GM18519 (cell line): ENCODE results near the gene CELA2A.
"Not testable (repeated sequence)": the region's sequence is repeated elsewhere in the genome, so short reads cannot be mapped to it uniquely, and the experiment has no call there.

Source experiments
- ATAC-seq: cut with Tn5 transposase; IDR thresholded peaks from one replicate; pipeline ENCODE4 v1.9.1; 2021; ENCODE audit warnings: mild to moderate bottlenecking, moderate library complexity; ENCODE audit not compliant: unreplicated experiment, low FRiP score

The CELA2A gene

DNA sequence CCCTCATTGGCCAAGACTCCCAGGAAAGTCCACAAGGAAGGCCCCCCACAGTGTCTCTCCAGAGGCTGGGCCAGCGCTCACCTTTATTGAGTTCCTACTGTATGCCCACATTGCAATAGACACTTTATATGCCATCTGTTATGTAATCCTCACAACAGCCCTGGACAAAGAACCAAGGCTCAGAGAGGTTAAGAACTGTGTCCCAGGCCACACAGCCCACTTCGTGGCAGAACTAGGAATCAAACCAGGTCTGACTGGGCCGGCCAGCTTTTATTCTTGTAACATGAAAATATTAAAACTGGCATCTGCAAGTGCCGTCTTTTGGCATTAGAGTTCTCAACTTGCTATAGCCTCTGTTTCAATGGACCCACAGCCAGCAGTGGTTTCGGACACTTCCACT lies 13.8 kb upstream of the CELA2A start:
- no peak for ATAC-seq

DNA sequence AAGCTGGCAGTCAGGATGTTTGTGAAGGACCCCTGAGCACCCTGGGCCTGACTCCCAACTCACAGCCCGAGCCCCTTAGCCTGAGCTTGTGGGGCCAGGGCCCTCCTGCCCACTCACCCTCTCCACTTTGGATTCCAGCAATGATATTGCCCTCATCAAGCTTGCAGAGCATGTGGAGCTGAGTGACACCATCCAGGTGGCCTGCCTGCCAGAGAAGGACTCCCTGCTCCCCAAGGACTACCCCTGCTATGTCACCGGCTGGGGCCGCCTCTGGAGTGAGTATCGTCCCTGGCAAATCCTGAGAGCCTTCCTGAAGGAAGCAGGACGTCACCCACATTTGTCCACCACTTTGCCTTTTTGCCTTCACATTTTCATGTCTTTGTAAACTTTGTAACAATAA lies 13.3 kb upstream of the CELA2A start:
- no peak for ATAC-seq

DNA sequence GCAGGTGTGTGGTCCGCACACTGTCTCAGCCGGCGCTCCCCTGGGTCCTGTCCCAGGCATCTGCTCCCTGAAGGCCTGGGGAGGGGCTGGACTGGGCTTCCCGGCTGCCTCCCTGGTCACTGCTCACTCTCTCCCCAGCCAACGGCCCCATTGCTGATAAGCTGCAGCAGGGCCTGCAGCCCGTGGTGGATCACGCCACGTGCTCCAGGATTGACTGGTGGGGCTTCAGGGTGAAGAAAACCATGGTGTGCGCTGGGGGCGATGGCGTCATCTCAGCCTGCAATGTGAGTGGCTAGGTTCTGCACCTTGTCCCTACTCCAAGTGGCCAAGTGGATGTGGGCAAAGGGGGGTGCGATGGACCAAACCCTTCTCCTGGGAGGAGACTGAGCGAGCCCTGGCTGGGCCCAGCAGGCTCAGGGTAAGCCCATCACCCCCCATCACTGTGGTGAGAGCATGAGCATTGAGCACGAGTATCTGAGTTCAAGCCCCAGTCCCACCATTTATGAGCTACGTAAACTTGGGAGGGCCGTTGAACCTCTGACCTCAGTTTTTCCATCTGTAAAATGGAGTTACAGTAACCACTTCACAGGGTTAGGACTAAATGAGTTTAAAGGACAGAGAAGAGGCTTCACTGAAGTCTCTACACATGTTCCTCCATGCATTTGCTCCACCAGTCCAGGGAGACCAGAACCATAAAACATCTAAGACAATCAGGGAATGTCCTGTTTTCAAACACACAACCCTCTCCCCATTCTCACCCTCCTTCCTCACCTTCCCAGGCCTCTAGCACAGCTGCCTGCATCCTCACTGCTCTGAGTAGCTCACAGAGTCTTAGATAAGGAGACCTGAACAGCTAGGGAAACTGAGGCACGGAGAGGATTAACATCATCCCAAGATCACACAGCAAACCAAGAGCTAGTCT lies 11.8 kb upstream of the CELA2A start:
- ATAC-seq: no peak

DNA sequence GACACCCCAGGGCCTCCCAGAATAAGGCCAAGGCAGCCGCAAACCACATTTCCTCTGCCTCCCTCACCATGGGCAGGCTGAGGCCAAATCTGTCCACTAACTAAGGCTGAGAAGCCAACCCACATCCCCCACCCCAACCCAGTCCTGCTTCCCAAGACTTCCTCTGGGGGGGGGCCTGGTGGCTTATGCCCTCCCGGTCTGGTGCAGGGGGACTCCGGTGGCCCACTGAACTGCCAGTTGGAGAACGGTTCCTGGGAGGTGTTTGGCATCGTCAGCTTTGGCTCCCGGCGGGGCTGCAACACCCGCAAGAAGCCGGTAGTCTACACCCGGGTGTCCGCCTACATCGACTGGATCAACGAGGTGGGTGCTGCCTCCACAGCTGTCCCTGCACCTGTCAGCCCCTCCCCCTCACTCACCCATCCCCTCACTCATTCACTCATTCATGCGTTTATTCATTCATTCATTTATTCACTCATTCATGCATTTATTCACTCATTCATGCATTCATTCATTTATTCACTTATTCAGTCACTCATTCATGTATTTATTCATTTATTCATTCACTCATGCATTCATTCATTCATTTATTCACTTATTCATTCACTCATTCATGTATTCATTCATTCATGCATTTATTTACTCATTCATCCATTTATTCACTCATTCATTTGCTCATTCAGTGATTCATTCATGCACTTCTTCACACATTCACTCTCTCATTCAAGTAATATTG lies 11.0 kb upstream of the CELA2A start:
- no peak for ATAC-seq

DNA sequence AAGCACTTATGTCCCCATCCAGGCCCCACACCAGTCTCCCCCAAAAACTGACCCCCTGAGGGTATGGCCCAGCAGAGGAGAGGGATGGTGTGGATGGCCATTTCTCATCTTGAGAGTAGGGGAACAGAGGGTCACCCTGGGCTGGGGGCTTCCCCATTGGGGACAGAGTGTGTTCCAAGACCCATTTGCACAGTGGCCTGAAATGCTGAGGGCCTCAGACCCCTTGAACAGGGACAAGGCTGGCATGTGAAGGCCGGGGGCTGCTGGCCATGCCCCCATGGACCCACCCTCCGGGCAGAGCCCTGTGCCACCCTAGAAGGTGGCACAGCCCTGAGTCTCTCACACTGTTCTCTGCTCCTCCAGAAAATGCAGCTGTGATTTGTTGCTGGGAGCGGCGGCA lies 10.3 kb upstream of the CELA2A start:
- ATAC-seq: no peak

DNA sequence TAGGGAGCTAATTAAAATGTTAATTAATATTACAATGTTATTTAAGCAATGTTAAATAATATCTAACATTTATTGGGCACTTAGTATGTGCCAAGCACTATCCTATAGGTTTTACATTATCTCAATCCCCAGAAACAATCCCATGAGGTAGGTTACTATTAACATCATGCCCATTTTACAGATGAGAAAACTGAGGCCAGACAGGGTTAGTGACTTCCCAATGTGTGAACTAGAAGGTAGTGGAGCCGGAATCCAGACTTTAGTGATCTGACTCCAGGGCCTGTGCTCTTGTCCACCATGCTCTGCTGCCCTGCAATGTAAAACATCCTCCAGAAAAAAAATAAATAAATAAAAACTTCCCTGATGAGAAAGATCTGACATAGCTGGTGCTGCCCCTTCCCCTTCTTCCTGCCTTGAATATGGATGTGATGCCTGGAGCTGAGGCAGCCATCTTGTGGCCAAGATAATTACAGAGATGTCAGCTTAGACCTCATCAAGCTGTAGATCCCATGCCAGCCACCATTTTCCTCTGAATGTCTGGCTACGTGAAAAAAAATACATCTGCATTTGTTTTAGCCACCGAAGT lies 7.6 kb upstream of the CELA2A start:
- ATAC-seq: no peak

DNA sequence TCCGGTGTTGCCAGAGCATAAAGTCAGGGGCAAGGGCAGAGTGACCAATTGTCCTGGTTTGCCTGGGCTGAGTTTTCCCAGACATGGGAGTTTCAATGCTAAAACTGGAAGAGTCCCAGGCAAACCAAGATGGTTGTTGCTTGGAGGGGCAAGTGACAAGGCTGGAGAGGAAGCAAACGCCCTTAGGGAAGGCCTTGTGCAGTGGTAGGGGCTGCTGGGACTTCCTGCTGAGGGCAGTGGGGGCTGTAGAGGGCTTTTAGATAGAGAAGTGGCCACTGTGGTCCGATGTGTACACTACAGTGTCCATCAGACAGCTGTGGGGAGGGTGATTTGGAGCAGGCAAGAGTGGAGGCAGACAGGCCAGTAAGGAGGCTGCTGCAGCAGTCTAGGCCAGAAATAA lies 7.0 kb upstream of the CELA2A start:
- no peak for ATAC-seq

DNA sequence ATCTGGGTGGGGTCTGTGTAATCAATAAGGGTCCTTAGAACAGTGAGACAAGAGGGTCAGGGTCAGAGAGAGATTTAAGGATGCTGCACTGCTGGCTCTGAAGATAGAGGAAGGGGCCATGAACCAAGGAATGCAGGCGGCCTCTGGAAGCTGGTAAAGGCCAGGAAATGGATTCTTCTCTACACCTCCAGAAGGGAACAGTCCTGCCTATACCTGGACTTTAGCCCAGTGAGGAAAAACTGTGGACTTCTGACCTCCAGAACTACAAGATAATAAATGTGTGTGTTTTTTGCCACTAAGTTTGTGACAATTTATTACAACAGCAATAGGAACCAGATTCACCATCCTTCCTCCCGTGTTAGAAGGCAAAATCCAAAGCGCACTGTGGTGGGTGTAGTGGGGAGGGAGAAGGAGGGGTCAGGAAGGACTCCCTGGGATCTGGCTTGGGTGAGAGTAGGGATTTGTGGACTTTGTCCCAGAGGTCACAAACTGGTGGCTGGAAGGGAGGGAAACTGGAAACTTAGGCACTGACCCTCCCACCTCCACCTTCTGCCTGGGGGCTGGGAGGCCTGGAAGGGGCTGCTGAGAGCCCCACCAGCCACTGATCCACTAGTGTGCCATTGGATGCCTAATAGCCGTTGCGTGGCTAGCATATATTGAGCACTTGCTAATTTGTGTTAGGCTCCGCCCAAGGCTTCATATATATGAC lies 5.4 kb upstream of the CELA2A start:
- ATAC-seq: no peak

DNA sequence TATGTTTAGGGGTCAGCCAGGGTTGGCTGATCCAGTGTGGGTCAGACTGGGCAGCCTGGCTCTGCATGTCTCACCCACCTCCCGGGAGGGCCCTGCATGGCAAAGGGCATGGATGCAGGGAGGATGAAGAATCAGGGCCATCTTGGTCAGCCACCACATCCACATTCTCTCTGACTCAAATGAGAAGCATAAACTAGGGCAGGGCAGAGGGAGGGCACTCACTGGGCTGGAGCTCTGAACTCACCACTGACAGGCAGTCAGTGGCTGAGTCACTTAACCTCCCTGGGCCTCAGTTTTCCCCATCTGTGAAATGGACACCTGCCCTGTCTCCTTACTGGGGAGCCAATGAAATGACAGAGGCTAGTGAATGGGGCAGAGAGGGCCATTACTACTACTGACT lies 4.3 kb upstream of the CELA2A start:
- ATAC-seq: no peak

DNA sequence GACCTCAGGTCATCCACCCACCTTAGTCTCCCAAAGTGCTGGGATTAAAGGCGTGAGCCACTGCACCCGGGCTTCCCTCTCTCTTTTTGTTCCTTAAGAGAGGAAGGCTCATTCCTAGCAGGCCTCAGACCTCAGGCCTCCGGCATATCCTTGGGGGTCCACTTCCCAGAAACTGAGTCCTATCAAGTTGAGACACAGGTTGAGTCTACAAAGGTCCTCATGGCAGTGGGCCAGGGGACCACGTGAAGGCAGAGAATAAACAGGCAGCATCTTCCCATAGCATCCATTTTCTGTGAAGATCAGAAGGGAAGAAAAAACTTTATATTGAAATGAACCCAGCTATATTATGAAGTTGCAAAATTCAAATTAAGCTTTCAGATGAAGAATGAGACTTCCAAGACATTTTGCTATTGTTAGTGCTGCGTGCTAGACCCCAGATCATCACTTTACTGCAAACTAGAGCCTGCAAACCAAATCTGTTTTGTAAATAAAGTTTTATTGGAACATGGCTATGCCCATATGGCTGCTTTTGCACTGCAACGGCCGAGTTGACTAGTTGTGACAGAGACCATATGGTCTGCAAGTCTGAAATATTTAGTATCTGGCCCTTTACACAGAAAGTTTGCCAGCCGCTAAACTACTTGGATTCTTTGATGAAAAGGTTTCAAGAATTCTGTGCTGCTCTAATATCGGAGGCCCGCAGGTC lies 3.5 kb upstream of the CELA2A start:
- no peak for ATAC-seq

DNA sequence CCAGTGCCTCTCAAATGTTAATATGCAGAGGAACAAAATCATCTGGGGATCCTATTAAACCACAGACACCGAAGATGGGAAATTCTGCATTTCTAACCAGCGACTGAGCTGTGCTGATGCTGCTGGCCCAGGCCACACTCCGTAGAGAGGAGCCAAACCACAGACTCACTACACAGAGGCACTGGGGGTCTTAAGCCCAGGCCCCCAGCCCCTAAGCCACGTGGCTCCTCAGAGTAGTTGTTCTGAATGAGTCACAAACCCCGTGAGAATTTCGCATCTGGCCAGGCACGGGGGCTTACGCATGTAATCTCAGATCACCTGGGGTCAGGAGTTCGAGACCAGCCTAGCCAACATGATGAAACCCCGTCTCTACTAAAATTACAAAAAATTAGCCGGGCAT lies 2.8 kb upstream of the CELA2A start:
- no peak for ATAC-seq

DNA sequence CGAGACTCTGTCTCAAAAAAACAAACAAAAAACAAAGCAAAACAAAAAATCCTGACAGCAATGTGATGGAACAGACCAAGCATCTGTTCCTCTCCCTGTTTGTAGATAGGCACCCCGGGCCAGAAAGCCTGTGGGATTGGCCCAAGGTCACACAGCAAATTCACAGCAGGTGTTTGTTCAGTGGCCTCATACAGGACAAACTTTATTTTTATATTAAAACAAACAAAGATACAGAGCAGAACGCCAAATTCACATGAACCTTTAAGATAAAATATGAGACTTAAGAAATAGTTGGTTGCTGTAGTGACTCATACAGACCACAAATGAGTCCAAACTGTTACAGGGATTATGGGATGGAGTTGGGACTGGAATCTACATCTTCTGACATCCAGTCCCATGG lies 2.3 kb upstream of the CELA2A start:
- no peak for ATAC-seq

DNA sequence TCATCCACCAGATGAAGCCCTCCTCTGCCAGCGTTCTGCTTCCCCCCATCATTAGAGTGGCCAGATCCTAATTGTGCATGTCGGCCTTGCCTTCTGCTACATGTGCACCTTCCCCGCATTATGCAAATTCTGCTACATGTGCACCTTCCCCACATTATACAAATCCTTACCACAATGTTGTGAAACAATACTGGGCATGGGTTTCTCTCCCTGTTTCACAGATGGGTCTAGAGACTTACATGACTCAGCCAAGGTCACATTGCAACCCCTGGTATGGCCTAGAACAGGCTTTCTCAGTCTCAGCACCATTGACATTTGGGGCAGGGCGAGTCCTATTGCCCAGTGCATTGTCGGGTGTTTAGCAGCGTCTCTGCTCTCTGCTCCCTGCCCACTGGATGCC lies 1.0 kb upstream of the CELA2A start:
- ATAC-seq: no peak

DNA sequence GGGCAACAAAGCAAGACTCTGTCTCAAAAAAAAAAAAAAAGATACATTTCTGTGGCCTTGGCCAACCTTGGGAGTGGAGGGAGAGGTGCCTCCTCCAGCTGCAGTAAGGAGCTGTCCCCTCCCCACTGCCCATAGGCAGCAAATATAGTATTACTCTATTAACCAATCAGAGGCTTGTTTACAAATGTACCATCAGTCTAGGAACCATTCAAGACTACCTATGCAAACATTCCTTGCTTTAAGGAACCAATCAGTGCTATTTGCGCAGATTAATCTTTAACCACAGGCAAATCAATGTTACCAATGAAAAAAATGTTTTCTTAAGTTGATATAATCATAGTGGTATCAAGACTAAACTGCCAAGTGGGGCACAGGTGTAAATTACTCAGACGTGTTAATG lies 1.1 kb downstream of the CELA2A start:
- no peak for ATAC-seq

DNA sequence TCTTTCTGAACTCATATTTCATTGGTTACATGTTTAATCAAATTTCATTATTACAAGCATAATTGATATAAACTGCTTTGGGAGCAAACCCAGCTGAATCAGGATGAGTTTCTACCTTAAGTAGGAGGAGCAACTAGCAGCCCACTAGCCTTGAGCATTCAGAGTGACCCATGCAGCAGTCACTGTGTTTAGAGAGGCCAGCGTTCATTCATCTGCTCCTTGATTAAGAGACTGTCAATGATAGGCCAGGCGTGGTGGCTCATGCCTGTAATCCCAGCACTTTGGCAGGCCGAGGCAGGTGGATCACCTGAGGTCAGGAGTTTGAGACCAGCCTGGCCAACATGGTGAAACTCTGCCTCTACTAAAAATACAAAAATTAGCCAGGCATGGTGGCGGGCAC lies 1.9 kb downstream of the CELA2A start:
- not testable (repeated sequence) for ATAC-seq

DNA sequence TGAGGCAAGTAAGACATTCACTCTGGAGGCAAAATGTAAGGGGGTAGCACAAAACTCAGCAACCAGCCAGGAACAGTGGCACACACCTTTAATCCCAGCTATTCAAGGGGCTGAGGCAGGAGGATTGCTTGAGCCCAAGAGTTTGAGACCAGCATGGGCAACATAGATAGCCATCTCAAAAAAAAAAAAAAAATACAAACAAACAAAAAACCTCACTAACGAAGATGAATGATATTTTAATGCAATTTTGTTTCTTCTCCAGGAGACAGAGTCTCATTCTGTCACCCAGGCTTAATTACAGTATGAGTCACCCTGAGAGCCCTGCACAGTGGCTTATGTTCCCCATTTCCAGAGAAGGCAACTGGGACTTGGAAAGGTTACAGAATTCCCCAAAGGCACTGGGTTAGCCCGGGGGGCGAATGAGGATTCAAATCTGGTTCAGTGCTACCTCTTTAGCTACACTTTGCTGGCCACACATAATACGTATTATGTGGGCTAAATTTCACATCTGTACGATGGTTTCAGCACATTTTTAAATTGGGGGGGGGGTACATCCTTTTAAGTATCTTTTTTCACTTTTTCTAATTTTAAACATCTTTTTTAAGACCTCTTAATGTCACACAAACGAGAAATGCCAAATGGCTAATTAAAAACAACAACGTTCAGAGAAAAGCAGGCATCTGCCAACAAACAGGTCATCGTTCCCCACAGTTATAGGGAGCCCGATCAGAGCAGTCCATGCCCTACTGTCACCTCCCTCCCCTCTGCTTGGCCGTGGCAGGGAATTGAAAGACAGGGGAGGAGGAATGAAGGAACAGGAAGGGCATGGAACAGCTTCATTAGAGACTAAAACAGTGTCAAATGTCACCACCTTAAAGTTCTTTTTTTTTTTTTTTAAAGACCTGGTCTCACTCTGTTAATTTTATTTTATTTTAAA lies 3.5 kb downstream of the CELA2A start:
- ATAC-seq: no peak

DNA sequence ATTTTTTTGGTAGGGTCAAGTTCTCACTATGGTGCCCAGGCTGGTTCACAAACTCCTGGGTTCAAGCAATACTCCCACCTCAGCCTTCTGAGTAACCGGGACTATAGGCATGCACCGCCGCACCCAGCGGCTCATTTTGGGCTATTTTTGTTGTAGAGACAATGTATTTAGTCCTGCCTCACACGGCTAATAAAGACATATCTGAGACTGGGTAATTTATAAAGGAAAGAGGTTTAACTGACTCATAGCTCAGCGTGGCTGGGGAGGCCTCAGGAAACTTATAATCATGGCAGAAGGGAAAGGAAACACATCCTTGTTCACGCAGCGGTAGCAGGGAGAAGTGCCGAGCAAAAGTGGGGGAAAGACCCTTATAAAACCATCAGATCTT lies 4.2 kb downstream of the CELA2A start:
- ATAC-seq: no peak

DNA sequence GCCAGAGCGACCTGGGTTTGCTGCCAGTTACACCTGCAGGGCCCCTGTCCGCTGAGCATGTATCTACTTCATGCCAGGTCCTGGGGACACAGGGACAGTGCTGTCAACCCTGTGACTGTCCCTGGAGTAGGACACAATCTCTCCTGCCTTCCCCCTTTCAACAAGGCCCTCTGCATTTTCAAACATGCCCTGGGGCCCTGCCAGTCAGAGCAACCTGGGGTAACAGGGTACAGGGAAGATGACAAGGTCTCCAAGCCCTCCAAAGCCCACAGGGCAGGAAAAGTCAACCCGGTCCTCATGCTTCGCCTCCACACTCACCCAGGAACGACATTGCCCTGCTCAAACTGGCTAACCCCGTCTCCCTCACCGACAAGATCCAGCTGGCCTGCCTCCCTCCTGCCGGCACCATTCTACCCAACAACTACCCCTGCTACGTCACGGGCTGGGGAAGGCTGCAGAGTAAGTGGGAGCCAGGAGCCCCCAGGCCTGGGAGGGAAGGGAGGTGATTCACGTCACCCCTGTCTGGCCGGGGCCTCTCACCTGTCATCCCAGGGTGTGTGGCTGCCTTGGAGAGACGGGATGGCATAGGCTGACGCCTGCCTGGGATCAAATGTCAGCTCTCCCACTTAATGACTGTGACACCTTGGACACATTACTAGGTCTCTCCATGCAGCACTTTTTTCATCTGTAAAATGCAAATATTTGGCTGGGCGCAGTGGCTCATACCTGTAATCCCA lies 6.7 kb downstream of the CELA2A start:
- not testable (repeated sequence) for ATAC-seq

DNA sequence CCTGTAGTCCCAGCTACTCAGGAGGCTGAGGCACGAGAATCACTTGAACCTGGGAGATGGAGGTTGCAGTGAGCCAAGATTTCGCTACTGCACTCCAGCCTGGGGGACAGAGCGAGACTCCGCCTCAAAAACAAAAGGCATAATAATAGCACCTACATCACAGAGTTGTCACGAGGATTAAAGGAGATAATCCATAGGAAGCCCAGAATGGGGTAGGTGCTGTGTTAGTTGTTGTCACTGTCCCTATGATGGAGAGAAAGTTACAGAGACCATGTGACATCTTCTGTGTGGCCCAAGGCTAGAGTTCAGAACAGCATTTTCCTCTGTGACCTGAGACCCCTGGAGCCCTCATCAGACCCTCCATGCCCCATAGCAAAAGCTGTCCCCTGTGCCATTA lies 7.4 kb downstream of the CELA2A start:
- not testable (repeated sequence) for ATAC-seq
